IPS-15b (cell line): ENCODE results near the gene TTC21A.

Source experiments
- H3K27me3 ChIP-seq: one replicate; pipeline ENCODE4 v1.6.1; 2013; ENCODE audit warnings: low read length; ENCODE audit not compliant: control insufficient read depth, insufficient read depth
- H3K36me3 ChIP-seq: one replicate; pipeline ENCODE4 v1.6.1; 2013; ENCODE audit warnings: low read length; ENCODE audit not compliant: control insufficient read depth, insufficient read depth
- H3K4me1 ChIP-seq: one replicate; pipeline ENCODE4 v1.6.1; 2013; ENCODE audit warnings: mild to moderate bottlenecking, low read length; ENCODE audit not compliant: control insufficient read depth, insufficient read depth
- H3K4me3 ChIP-seq: one replicate; pipeline ENCODE4 v1.5.1; 2013; ENCODE audit warnings: low read depth, low read length
- H3K9ac ChIP-seq: one replicate; pipeline ENCODE4 v1.6.1; 2013; ENCODE audit warnings: low read depth, mild to moderate bottlenecking, low read length
- H3K9me3 ChIP-seq: one replicate; pipeline ENCODE4 v1.6.1; 2013; ENCODE audit warnings: mild to moderate bottlenecking, low read length; ENCODE audit not compliant: control insufficient read depth, insufficient read depth

The TTC21A gene

DNA sequence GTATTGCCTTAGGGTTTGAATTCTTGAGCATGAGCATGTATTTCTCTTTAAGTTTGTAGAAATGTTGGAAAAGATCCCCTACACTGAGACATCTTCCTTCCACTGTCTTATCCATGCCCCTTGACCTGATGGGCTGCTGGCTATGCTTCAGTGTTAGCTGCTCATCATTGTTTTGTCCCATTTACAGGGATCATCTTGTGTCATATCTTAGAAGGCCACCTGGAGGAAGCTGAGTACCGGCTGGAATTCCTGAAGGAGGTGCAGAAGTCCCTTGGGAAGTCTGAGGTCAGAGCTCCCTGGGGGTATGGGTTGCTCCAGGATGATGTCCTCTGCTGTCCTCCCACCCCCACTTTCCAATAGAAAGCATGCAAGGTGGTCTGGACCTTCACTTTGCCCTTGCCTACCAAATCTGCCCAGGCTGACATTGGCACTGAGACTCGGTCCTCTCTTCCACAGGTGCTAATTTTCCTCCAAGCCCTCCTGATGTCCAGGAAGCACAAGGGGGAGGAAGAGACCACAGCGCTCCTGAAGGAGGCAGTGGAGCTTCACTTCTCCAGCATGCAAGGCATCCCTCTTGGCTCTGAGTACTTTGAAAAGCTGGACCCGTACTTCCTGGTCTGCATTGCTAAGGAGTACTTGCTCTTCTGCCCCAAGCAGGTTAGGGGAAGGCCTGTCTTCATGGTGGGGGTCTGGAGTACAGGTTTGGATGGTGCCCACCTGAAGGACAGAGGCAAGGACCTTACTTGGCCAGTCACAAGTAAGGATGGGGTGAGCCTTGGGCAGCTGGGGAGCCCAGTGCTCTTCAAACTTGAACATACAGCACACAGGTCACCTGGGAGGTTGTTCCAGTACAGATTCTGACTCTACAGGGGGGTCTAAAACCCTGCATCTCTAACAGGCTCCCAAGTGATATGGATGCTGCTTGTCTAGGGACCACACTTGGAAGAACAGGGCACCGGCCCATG lies 17.7 kb downstream of the TTC21A start:
- H3K4me3 ChIP-seq, result no peak overlapping the region
- H3K9ac ChIP-seq, result no peak overlapping the region
- H3K4me1 ChIP-seq, result no peaks in the 10 kb centered on the region

GRCh38 chr3:39125841-39126500 lies 18.5 kb downstream of the TTC21A start:
- no peak overlapping the region for H3K4me3 ChIP-seq
- H3K27me3 ChIP-seq, result no peaks in the 10 kb centered on the region
- H3K9me3 ChIP-seq, result no peaks in the 10 kb centered on the region
- H3K36me3 ChIP-seq, result no peaks in the 10 kb centered on the region
- H3K4me1 ChIP-seq, result no peaks in the 10 kb centered on the region
- H3K9ac ChIP-seq, result no peak overlapping the region

More for the DNA sequence above, 17.7 kb downstream of the TTC21A start:
- Histone ChIP-seq H3K9me3 (no peaks in the 10 kb centered on the region), H3K36me3 (no peaks in the 10 kb centered on the region), H3K27me3 (no peaks in the 10 kb centered on the region)

DNA sequence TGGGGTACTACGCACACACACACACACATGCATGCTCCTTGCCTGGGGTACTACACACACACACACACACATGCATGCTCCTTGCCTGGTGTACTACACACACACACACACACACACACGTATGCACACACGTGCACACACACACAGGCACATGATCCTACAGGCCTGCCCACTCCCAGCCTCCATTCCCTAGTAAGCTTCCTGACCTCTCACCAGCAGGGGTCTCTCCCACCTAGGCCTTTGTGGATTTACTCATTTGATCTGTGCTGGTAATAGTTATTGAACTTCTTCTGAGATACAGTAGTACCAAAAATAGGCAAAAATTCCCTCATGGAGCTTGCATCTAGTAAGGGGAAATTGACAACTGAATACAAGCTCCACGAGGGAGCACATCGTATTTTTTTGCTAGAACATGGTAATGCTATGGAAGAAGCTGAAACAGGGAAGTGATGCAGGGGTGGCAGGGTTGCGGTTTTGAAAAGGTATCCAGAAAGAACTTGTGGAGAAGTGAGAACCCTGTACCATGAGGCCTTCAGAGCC lies 19.1 kb downstream of the TTC21A start:
- Histone ChIP-seq H3K9ac (no peak overlapping the region), H3K4me3 (no peak overlapping the region), H3K27me3 (no peaks in the 10 kb centered on the region), H3K9me3 (no peaks in the 10 kb centered on the region), H3K36me3 (no peaks in the 10 kb centered on the region), H3K4me1 (no peaks in the 10 kb centered on the region)

DNA sequence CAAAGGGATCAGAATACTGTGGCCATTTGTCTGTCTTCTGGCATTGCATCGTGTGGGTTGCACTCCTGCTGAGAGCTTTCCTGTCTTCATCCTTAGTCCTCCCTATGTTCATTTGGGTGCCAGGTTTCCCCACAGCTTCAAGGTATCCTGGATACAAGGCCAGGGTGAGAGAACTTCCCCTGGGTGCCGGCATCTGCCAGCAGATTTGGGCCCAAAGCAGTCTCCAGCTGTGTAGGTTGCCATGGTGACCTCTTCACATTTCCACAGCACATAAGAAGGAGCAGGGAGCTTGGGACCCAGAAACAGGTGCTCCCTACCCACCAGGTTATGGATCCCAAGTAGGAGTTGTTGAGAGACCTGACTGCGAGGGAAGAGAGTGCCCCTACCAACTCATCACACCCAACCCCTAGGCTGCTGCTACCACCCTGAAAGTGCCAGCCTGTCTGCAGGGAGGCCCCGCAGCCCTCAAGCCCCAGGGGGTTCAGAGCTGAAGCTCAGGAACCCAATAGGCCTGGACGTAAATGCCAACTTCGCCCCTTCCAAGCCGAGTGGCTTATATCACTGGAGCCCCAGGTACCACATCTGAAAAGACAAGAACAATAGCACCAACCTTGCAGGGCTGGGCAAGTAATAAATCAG lies 19.9 kb downstream of the TTC21A start:
- H3K9ac ChIP-seq, result no peak overlapping the region
- no peaks in the 10 kb centered on the region for H3K27me3 ChIP-seq
- no peaks in the 10 kb centered on the region for H3K9me3 ChIP-seq
- no peak overlapping the region for H3K4me3 ChIP-seq
- H3K4me1 ChIP-seq, result no peaks in the 10 kb centered on the region
- no peaks in the 10 kb centered on the region for H3K36me3 ChIP-seq

- H3K36me3 ChIP-seq, result no peaks in the 10 kb centered on the region
- H3K4me1 ChIP-seq, result no peaks in the 10 kb centered on the region
- no peak overlapping the region for H3K4me3 ChIP-seq
- no peaks in the 10 kb centered on the region for H3K9me3 ChIP-seq
- H3K27me3 ChIP-seq, result no peaks in the 10 kb centered on the region
- H3K9ac ChIP-seq, result no peak overlapping the region
Observed at GRCh38 chr3:39127908-39128304, 20.4 kb downstream of the TTC21A start.

GRCh38 chr3:39128951-39129350 lies 21.5 kb downstream of the TTC21A start:
- H3K36me3 ChIP-seq, result no peaks in the 10 kb centered on the region
- H3K4me3 ChIP-seq, result no peak overlapping the region
- no peaks in the 10 kb centered on the region for H3K27me3 ChIP-seq
- H3K9ac ChIP-seq, result no peak overlapping the region
- no peaks in the 10 kb centered on the region for H3K9me3 ChIP-seq
- no peaks in the 10 kb centered on the region for H3K4me1 ChIP-seq

GRCh38 chr3:39130026-39130425 lies 22.5 kb downstream of the TTC21A start:
- Histone ChIP-seq H3K4me3 (no peak overlapping the region), H3K4me1 (no peaks in the 10 kb centered on the region), H3K36me3 (no peaks in the 10 kb centered on the region), H3K27me3 (no peaks in the 10 kb centered on the region), H3K9me3 (no peaks in the 10 kb centered on the region), H3K9ac (no peak overlapping the region)

DNA sequence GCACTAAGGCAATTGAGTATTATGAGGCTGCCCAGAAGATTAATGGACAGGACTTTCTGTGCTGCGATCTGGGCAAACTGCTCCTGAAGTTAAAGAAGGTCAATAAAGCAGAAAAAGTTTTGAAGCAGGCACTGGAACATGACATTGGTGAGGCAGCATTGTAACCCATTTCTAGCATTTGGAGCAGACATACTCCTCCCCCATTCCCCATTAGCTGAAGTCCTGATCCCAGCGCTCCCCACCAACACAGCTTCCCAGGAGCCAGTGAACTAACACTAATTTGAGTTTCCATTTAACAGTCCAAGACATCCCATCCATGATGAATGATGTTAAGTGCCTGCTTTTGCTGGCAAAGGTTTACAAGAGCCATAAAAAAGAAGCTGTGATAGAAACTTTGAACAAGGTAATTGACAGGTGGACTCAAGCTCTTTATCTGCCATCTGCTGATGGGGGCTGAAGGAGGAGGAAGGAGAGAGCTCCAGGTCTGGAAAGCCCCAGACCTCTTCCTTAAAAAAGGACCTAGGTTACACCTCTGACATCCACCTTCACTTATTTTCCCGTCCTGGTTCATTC lies 23.3 kb downstream of the TTC21A start:
- Histone ChIP-seq H3K4me1 (no peaks in the 10 kb centered on the region), H3K27me3 (no peaks in the 10 kb centered on the region), H3K4me3 (no peak overlapping the region), H3K9me3 (no peaks in the 10 kb centered on the region), H3K36me3 (no peaks in the 10 kb centered on the region), H3K9ac (no peak overlapping the region)

DNA sequence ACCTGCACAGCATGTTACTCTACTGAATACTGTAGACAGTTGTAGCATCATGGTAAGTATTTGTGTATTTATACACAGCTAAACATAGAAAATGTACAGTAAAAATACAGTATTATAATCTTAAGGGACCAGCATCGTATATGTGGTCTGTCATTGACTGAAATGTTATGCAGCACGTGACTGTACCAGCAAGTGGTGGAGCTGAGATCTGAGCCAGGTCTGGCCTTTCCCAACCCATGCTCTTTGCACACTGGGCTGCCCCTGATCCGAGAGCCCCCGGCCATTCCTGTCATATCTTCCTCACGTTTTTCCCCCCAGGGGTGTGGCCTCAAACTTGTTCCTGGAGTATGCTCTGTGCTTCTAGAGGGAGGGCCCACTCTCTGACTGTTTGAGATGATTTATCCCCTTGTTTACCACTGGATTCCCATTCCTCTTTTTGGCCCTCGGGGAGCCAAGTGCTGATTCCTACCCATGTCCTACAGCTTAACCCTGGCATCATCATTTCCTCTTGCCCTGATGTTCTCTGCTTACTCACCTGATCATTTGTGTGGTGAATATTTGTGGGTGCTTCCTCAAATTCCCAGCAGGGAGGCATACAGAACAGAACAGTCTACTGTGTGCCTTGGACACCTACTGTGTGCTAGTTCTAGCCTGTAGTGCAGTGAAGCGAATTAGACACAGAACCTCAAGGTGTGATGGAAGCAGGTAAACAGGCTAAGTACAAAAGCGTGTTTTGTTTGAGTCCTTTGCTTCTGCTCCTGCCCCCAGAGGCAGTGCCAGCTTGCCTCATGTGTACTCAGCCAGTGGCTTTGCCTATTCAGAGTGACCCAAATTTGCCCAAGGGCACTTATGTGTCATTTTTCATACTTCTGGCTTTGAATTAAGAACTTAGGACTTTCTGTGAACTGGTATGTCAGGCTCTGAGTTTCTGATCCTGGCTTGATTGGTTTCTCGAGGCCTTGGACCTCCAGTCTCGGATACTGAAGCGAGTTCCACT lies 24.9 kb downstream of the TTC21A start:
- Histone ChIP-seq H3K4me1 (no peaks in the 10 kb centered on the region), H3K27me3 (no peaks in the 10 kb centered on the region), H3K4me3 (no peak overlapping the region), H3K9me3 (no peaks in the 10 kb centered on the region), H3K9ac (no peak overlapping the region), H3K36me3 (no peaks in the 10 kb centered on the region)

DNA sequence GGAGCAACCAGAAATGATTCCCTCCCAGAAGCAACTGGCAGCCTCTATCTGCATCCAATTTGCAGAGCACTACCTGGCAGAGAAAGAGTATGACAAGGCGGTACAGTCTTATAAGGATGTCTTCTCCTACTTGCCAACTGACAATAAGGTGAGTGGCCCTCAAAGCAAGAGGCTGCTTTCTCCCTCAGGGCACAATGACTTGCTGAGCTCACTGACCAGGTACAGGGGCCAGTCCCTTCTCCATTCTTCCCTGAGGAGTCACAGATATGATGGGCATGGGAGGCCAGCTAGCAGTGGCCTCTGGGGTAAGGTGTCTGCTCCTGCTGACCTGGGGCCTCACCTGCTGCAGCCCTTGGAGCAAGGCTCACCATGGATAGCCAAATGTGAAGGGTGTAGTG lies 25.6 kb downstream of the TTC21A start:
- Histone ChIP-seq H3K36me3 (no peaks in the 10 kb centered on the region), H3K9me3 (no peaks in the 10 kb centered on the region), H3K9ac (no peak overlapping the region), H3K4me1 (no peaks in the 10 kb centered on the region), H3K4me3 (no peak overlapping the region), H3K27me3 (no peaks in the 10 kb centered on the region)
